HUES6 (cell line): ENCODE measurements around the gene PGLYRP1.

ENCODE experiments used
- H3K27ac ChIP-seq: 2 replicates; pipeline ENCODE4 v1.7.0; 2013; ENCODE audit warnings: low read depth, mild to moderate bottlenecking, low read length, inconsistent platforms
- H3K27me3 ChIP-seq: 2 replicates; pipeline ENCODE4 v1.6.1; 2013; ENCODE audit warnings: low read length; ENCODE audit not compliant: control insufficient read depth, insufficient read depth
- H3K36me3 ChIP-seq: 2 replicates; pipeline ENCODE4 v1.6.1; 2013; ENCODE audit warnings: low read length; ENCODE audit not compliant: control insufficient read depth, insufficient read depth
- H3K4me1 ChIP-seq: 2 replicates; pipeline ENCODE4 v1.6.1; 2013; ENCODE audit warnings: low read length; ENCODE audit not compliant: control insufficient read depth, insufficient read depth
- H3K4me3 ChIP-seq: 2 replicates; pipeline ENCODE4 v1.5.1; 2013; ENCODE audit warnings: low read depth, low read length
- H3K9ac ChIP-seq: one replicate; pipeline ENCODE4 v1.6.1; 2013; ENCODE audit warnings: mild to moderate bottlenecking, low read length
- H3K9me3 ChIP-seq: 2 replicates; pipeline ENCODE4 v1.6.1; 2013; ENCODE audit warnings: low read depth, low read length; ENCODE audit not compliant: control insufficient read depth, insufficient read depth

PGLYRP1 gene

GRCh38 chr19:46031781-46032596 is 9.1 kb upstream of the PGLYRP1 start:
- peaks cover 2% of the 10 kb centered on the region; the same call in 1 of the 2 replicates for H3K36me3 ChIP-seq
- H3K9ac ChIP-seq = no peak overlapping the region
- H3K27ac ChIP-seq = no peak overlapping the region
- no peak overlapping the region for H3K4me3 ChIP-seq
- H3K9me3 ChIP-seq = no peaks in the 10 kb centered on the region; the same call in 1 of the 2 replicates
- no peaks in the 10 kb centered on the region for H3K4me1 ChIP-seq
- no peaks in the 10 kb centered on the region for H3K27me3 ChIP-seq

- H3K36me3 ChIP-seq = peaks cover 2% of the 10 kb centered on the region; the same call in 1 of the 2 replicates
- H3K27ac ChIP-seq = no peak overlapping the region
- no peak overlapping the region for H3K9ac ChIP-seq
Observed at GRCh38 chr19:46030812-46031550, 8.1 kb upstream of the PGLYRP1 start.

GRCh38 chr19:46025835-46026234 is 3.0 kb upstream of the PGLYRP1 start:
- H3K27me3 ChIP-seq = no peaks in the 10 kb centered on the region
- peaks cover 2% of the 10 kb centered on the region; the same call in 1 of the 2 replicates for H3K36me3 ChIP-seq
- no peak overlapping the region for H3K27ac ChIP-seq
- no peak overlapping the region for H3K4me3 ChIP-seq
- H3K9ac ChIP-seq = no peak overlapping the region
- peaks cover 10% of the 10 kb centered on the region for H3K4me1 ChIP-seq
- H3K9me3 ChIP-seq = no peaks in the 10 kb centered on the region

More at GRCh38 chr19:46030812-46031550, 8.1 kb upstream of the PGLYRP1 start:
- Histone ChIP-seq H3K9me3 (no peaks in the 10 kb centered on the region; the same call in 1 of the 2 replicates), H3K27me3 (no peaks in the 10 kb centered on the region), H3K4me3 (no peak overlapping the region), H3K4me1 (no peaks in the 10 kb centered on the region)

DNA sequence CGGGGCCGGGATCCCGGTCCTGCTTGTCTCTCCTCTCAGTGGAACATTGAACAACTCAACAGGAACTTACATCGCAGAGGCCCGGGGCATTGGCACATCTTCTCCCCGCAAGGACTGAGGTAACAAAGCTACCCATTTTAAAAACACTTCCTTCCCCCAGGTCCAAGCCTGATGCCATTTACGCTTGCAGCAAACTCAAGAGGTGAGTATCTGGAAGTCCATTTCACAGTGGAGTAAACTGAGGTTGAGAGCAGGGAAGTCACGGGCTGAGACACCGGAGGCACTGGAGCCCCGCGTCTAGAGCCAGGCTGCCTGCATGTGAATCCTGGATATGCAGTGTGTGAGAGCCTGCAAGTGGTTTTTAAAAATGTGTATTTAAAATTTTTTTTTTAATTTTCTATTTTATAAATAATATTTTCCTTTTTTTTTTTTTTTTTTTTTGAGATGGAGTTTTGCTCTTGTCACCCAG is 492 bp upstream of the PGLYRP1 start:
- no peak overlapping the region for H3K9ac ChIP-seq
- H3K27me3 ChIP-seq = no peaks in the 10 kb centered on the region
- no peak overlapping the region for H3K4me3 ChIP-seq
- H3K4me1 ChIP-seq = peaks cover 10% of the 10 kb centered on the region
- H3K27ac ChIP-seq = no peak overlapping the region
- H3K36me3 ChIP-seq = 0 out of 2 replicates have a peak, but pooled peaks cover 2% of the 10 kb centered on the region
- H3K9me3 ChIP-seq = no peaks in the 10 kb centered on the region

DNA sequence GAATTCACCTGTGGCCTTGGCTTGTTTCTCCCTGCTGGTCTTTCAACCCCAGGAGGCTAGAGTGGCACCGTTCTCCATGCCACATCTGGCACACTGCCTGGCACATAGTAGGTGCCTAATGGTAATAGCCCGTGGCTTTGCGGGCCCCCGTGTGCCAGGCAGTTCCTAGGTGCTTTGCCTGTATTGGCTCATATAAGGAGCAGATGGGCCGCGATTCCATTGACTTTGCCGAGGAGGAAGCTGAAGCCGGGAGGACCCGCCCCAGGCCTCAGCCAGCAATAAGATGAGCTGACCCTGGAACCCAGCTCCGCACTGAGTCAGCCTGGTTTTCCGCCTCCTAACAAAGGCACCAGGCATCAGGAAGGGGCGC is 807 bp downstream of the PGLYRP1 start:
- Histone ChIP-seq H3K4me3 (no peak overlapping the region), H3K27me3 (no peaks in the 10 kb centered on the region), H3K27ac (no peak overlapping the region), H3K9ac (no peak overlapping the region), H3K36me3 (0 out of 2 replicates have a peak, but pooled peaks cover 6% of the 10 kb centered on the region), H3K9me3 (no peaks in the 10 kb centered on the region), H3K4me1 (peaks cover 12% of the 10 kb centered on the region)

GRCh38 chr19:46021531-46022041 is 1.3 kb downstream of the PGLYRP1 start:
- H3K4me1 ChIP-seq = peaks cover 13% of the 10 kb centered on the region
- H3K27ac ChIP-seq = no peak overlapping the region
- H3K36me3 ChIP-seq = 0 out of 2 replicates have a peak, but pooled peaks cover 6% of the 10 kb centered on the region
- H3K9ac ChIP-seq = no peak overlapping the region
- no peaks in the 10 kb centered on the region for H3K9me3 ChIP-seq
- peaks cover under 1% of the 10 kb centered on the region for H3K27me3 ChIP-seq
- H3K4me3 ChIP-seq = no peak overlapping the region

GRCh38 chr19:46020819-46021125 is 2.1 kb downstream of the PGLYRP1 start:
- H3K4me3 ChIP-seq = no peak overlapping the region
- H3K27me3 ChIP-seq = peaks cover 9% of the 10 kb centered on the region
- H3K36me3 ChIP-seq = 0 out of 2 replicates have a peak, but pooled peaks cover 6% of the 10 kb centered on the region
- no peak overlapping the region for H3K27ac ChIP-seq
- H3K4me1 ChIP-seq = peaks cover 18% of the 10 kb centered on the region
- H3K9me3 ChIP-seq = no peaks in the 10 kb centered on the region
- H3K9ac ChIP-seq = no peak overlapping the region

GRCh38 chr19:46019270-46019669 is 3.6 kb downstream of the PGLYRP1 start:
- no peak overlapping the region for H3K4me3 ChIP-seq
- no peak overlapping the region for H3K27ac ChIP-seq
- peaks cover 23% of the 10 kb centered on the region for H3K27me3 ChIP-seq
- H3K9me3 ChIP-seq = no peaks in the 10 kb centered on the region
- no peak overlapping the region for H3K9ac ChIP-seq
- peaks cover 27% of the 10 kb centered on the region for H3K4me1 ChIP-seq
- H3K36me3 ChIP-seq = 0 out of 2 replicates have a peak, but pooled peaks cover 6% of the 10 kb centered on the region

DNA sequence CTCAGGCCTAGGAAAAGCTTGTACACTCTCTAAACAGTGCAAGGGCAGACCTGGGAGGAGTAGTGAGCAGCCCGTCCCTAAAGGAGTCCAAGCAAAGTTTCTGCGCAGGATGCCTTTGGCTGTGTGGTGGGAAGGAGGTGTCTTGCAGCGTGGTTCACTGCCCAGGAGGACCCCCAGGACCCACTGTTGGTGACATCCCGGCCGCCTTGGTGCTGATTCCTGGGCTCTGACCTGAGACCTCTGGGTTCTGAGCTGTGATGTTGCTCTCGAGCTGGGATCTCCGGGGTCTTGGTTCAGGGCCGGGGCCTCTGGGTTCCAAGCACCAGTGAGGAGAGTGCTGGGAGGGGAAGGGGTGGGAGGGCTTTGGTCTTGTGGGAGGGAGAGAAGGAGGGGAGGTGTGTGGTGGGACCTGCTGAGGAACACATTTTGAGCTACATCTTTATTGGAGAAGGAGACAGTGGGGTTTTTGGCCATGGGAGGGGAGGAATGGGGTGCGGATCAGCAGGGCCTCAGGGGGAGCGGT is 4.1 kb downstream of the PGLYRP1 start:
- Histone ChIP-seq H3K4me1 (peaks cover 27% of the 10 kb centered on the region), H3K9ac (no peak overlapping the region), H3K9me3 (no peaks in the 10 kb centered on the region), H3K27me3 (peaks cover 27% of the 10 kb centered on the region), H3K4me3 (no peak overlapping the region), H3K36me3 (0 out of 2 replicates have a peak, but pooled peaks cover 6% of the 10 kb centered on the region), H3K27ac (no peak overlapping the region)

GRCh38 chr19:46017874-46018675 is 4.8 kb downstream of the PGLYRP1 start:
- Histone ChIP-seq H3K27ac (no peak overlapping the region), H3K9ac (no peak overlapping the region), H3K36me3 (0 out of 2 replicates have a peak, but pooled peaks cover 6% of the 10 kb centered on the region), H3K4me1 (peaks cover 27% of the 10 kb centered on the region), H3K4me3 (no peak overlapping the region), H3K9me3 (no peaks in the 10 kb centered on the region), H3K27me3 (peaks cover 32% of the 10 kb centered on the region)
